GM18951 (cell line): Measurements from ENCODE around the gene PTGR1.

Source experiments
- POLR2A ChIP-seq: IDR thresholded peaks from 4 replicates; pipeline ENCODE4 v1.6.1; 2011; ENCODE audit warnings: mild to moderate bottlenecking; ENCODE audit not compliant: insufficient read length, insufficient read depth; ENCODE audit errors: extremely low read depth
- in situ Hi-C: fragments of 300-500 bp; cut with MboI; formaldehyde crosslinking; loops from one replicate; pipeline ENCODE4 v1.12.0; 2022; ENCODE audit warnings: low sequenced_read_pairs, mixed read lengths, inconsistent platforms; ENCODE audit not compliant: unreplicated experiment

The PTGR1 gene

DNA sequence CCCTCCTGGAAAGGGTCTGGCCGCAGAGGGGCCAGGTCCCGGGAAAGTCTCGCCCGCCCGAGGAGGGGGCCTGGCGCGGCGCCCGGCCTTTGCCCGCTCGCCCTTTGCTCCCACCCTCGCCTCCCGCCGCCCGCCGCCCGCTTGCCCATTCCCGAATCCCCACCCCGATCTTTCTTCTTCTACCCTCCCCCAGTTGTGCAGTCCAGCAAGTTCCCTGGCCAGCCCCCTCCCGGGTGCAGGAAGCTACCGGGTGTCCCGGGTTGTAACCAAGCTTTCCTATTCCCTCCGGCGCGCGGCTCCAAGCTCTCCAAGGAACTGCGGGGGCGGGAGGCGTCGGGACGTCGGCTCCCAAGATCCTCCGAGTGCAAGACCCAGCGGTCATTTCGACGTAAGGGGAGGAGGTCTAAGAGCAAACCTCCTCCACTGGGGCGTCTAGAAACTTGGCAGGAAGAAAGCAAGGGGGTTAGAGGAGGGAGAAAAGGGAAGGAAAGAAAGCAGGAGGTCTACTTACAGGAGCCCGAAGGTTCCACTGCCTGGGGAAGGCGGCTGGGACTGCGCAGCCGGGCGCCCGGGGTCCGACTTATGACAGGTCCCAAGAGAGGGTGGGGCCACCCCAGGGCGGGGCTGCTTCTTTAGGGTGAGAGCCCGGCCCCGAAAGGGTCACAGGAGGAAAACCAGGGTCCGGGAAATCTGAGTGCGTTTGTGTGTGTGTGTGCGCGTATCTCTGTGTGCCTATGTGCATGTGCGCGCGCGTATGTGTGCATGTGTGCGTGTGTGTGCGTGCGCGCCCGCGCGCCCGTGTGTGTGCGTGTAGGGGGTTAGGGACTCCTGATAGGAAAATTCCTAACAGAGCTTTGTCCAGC, at the start of gene PTGR1:
Gene PTGR1, minus strand, starts transcription at position 556 of the 863 bp plus-strand sequence. CDS start 2,225 bp downstream, outside the sequence.
- no peak for TF ChIP-seq POLR2A
- in situ Hi-C loops: no loop called here

DNA sequence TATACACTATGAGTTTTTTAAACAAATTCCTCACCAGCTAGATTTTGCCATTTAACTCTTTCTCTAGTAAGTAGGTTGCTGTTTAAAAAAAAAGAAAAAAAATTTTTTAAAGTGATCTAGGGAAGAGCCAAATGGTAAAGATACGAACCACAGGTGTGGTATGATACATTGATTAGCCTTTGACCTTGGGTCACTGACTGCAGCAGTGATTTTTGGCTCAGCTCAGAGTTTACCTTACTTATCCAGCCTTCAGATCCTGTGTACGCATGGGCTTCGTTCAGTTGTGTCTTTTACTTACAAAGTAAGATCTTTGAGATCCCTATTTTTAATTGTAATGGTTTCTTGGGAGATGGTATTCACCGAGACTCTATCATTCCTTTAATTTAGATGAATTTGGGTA, 49.6 kb upstream of the PTGR1 start:
- TF ChIP-seq POLR2A: no peak
- in situ Hi-C loops: no loop called here

DNA sequence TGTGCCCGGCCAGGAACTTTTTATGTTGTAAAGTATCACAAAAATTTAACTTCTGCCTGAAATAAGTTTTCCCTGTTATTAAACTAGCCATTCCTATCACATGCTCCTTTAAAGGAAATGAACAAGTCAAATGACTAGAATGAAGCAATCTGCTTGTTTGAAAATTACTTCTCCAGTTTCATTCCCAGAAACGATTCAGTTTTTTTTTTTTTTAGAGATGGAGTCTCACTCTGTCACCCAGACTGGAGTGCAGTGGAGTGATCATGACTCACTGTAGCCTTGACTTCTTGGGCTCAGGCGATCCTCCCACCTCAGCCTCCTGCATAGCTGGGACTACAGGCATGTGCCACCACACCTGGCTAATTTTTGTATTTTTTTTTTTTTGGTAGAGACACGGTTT, 48.6 kb upstream of the PTGR1 start:
- in situ Hi-C loops: no loop called here
- TF ChIP-seq POLR2A: no peak

DNA sequence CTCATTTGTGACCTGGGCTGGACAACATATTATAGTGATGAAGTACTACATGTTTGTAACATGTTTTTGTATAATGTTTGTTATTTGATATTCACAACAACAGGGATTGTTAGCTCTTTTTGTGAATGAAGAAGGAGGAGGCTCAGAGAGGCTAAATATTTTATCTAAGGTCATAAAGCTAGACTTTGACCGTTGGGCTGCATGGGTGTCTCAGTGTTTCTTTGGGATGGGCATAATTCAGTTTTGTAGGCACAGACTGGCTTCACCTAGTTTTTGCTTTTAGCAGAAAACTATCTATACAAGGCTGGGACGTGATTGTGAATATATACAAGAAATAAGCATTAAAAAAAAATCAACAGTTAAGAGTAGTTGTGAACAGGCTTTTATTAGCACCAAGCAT, 47.0 kb upstream of the PTGR1 start:
- TF ChIP-seq POLR2A: no peak

DNA sequence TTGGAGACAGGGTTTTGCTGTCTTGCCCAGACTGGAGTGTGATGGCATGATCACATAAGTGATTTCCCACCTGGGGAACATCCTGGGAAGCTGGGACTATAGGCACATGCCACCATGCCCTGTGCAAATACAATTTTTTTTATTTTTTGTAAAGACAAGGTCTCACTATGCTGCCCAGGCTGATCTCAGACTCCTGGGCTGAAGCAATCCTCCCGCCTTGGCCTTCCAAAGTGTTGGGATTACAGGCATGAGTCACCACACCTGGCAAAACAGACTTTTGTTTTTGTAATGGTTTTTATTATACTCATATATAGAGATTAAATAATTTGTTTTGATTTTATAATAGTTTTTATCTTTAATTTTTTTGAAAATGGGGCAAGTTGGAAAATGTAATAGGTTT, 46.4 kb upstream of the PTGR1 start:
- in situ Hi-C loops: no loop called here
- no peak for TF ChIP-seq POLR2A

More for the DNA sequence above, 47.0 kb upstream of the PTGR1 start:
- in situ Hi-C loops: no loop called here

DNA sequence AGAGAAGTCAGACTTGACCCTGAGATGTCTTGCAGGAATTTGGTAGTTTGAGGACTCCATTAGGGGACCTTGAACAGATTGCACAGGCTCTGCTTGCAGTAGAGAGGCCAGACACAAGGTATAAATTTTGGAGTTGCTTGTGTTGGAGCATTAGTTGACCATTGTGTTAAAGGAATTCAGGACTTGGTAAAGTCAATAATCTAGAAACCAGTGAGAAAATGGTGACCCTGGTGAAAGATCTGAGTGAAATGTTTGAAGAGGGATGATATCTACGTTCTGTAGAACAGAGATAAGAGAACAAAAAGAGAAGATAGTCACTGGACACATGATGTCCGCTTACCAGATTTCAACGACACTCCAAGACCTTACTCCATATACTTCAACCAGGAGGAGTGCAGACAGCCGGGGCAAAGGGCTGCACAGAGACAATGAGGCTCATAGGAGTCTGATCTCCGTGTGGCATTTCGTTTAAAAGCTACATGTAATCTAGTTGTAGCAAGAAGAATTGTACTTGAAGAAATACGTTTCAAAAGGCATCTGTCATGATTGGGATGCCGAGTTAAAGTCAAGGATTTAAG, 44.8 kb upstream of the PTGR1 start:
- no peak for TF ChIP-seq POLR2A
- in situ Hi-C loops: no loop called here

DNA sequence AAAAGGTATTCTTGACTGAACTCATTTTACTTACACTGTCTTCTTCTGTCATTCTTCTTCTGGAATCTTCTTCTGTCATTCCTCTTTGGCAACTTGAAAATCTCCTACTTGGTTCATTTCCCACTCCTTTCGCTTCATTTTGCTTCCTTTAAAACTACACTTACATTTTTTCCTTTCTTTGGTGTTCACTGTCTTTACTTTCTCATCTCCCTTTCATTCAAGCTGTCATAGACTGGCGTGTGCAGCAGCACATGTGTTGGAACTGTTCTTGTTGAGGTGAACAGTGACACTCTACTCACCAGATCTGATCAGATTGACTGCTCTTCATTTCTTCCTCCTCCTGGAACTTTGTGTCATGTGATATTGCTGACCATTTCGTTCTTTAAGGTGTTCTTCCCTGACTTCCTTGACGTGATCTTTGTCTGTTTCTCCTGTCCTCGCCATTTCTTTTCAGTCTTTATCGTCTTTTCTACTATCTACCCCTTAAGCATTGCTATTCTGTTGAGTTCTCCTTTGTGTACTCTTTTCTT, 38.0 kb upstream of the PTGR1 start:
- no peak for TF ChIP-seq POLR2A
- in situ Hi-C loops: no loop called here

DNA sequence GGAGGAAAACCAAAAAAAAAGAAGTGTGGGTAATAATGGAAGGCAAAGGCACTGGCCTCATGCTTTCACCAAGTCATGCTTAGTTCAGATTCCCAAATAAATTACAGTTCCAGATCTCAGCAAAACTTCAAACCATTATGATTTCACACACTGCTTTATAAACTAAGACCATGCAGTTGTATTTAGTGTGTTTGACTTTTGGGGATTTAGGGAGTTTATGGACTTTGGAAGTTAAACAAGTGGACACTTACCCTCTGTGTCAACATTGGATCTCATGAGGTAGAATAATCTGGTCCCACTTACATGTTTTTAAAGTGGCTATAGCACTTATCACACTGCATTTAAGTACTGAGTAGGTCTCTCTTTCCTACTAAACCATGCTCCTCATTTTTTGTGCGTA, 35.4 kb upstream of the PTGR1 start:
- no peak for TF ChIP-seq POLR2A
- in situ Hi-C loops: no loop called here

DNA sequence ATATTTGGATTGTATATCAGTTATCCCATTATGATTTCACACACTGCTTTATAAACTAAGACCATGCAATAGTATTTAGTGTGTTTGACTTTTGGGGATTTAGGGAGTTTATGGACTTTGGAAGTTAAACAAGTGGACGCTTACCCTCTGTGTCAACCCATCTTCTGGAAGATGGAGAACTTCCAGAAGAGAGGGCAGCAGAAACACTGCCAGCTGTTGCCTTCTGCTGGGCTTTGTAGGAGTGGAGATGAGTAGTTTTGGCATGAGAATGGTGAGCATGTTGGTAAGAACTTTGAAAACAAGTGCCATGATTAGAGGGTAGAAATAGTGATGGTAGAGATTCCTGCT, 33.9 kb upstream of the PTGR1 start:
- in situ Hi-C loops: no loop called here
- no peak for TF ChIP-seq POLR2A

DNA sequence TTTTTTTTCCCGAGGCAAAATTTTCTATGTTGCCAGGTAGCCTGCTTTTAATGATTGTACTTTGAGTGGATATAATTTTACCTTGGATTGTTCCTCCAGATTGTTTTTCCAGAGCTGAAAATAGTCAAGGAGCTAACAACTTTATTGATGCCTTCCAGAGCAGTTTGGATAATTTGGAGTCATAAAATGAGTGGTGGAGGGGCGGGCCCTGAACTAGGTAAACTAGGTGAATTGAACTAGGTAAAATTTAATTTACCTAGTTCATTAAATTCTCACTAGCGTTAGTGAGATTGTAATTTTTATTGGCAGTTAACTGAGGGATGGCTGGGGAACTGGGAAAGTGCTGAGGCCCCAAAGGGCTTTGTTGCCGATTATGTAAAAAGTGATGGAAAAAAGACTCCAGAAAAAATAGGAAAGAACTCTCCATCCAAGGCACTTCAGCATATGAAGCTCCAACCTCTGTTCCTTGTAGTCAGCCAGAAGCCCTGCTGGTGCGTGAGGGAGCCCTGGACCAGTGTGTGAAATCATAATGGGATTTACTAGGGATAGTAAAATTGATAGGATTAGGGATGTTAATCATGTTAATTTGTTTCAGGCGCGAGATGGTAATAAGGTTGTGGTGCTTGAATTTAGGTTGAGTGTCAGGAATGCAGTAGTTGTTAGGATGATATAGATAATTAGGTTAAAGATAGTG, 33.4 kb upstream of the PTGR1 start:
- no peak for TF ChIP-seq POLR2A
- in situ Hi-C loops: no loop called here

DNA sequence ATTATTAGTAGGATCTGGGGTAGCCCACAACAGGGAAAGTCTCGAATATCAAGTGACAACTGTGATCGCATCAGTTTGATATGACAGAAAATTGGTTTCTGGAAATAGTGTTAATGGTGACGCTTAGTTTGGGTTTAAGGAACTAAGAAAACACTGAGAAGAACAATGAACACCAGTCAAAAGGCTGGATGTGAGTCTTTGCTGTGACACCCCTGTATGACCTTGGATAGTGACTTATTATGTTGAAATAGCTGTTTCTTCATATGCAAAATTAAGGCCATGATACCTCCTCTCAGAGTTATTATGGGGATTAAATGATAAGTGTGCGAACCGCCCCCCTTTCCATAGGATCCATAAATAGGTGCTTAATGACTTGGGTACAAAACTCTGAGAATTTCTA, 32.6 kb upstream of the PTGR1 start:
- no peak for TF ChIP-seq POLR2A
- in situ Hi-C loops: no loop called here

DNA sequence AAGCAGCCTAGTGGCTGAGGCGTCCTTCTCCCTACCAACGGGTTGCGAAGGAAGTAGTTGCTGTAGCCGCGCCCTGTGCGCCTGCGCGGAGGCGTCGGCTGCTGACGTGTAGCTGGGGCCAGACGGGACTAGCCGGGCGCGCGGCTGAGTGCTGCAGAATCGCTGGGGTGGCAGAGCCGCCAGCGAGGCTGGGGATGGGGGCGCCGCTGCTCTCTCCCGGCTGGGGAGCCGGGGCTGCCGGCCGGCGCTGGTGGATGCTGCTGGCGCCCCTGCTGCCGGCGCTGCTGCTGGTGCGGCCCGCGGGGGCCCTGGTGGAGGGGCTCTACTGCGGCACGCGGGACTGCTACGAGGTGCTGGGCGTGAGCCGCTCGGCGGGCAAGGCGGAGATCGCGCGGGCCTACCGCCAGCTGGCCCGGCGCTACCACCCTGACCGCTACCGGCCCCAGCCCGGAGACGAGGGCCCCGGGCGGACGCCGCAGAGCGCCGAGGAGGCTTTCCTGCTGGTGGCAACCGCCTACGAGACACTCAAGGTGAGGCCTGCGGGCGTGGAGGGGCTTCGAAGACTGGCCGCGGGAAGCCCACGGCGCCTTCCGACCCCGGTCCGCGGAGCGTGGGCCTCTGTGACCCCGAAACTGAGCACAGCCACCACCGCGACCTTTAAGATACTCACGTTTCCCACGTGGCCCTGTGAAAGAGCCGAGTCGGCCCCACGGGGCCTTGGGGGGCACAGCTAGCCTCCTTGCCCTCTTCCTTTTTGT, 31.9 kb upstream of the PTGR1 start, which contains the start of gene DNAJC25:
Gene DNAJC25, plus strand, starts transcription at position 121 of the 758 bp plus-strand sequence. Its CDS starts 74 bp downstream, at position 195.
- peak; percentile 100 for TF ChIP-seq POLR2A
- in situ Hi-C loops: no loop called here

DNA sequence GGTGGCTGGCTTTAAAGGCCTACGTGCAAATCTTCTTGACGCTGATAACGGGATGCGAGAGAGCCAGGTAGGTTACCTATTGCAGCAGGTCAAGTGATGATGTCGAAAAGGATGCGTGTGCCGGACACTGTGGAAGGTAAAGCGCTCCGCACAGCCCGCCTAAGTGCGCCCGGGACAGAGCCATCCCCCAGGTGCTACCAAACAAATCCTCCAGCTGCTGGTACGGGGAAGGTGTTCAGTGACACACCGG, 31.4 kb upstream of the PTGR1 start:
- in situ Hi-C loops: no loop called here
- no peak for TF ChIP-seq POLR2A
